GM19328 (cell line): ENCODE results near the gene PPP3CA.

Source experiments
- ATAC-seq: cut with Tn5 transposase; IDR thresholded peaks from one replicate; pipeline ENCODE4 v1.9.1; 2021; ENCODE audit warnings: mild to moderate bottlenecking, moderate library complexity; ENCODE audit not compliant: unreplicated experiment

The PPP3CA gene

GRCh38 chr4:101332424-101332823 lies 14.9 kb downstream of the PPP3CA start:
- ATAC-seq: no peak

DNA sequence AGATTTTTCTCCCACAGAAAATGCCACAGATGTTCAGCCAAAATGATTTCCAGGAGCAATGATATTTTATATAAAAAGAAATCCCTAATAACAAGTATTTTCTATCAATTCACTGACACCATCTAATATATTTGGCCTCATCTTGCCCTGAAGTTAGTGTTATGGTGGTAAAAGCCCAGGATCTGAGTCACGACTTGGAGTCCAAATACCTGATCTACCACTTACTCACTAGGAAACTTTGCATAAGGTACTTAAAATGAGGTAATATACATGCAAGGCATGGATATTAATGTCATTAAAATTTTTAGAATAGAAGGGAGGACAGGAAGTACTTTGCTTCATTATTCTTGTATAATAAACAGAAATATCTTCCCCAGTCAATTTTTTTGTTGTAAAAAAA lies 16.3 kb downstream of the PPP3CA start:
- ATAC-seq: no peak

- ATAC-seq: no peak
Measured at GRCh38 chr4:101329592-101329991, 17.7 kb downstream of the PPP3CA start.

DNA sequence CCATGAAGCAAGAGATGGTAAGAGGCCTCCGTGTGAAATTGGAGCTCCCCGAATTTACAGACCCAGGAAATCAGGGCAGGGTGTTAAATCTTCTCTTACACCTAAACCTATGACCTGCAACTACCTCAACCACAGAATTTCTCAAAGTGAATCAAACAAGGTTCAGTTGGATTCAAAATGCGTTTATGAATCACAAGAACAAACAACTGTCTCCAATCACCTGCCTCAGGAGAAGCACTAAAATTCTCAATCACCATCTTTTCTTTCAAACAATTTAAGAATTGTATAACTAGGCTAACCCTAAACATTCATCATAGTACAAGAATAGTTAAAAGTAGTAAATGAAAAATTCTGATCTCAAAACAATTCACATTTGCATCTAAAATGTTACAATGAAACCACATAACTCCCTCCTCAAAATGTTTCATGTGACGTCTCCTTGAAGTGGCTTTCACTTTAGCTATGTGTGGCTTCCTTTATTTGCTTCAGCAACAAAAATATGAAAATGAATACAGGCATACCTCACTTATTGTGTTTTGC lies 19.2 kb downstream of the PPP3CA start:
- ATAC-seq: peak; percentile 87

GRCh38 chr4:101326576-101326975 lies 20.8 kb downstream of the PPP3CA start:
- ATAC-seq: no peak

DNA sequence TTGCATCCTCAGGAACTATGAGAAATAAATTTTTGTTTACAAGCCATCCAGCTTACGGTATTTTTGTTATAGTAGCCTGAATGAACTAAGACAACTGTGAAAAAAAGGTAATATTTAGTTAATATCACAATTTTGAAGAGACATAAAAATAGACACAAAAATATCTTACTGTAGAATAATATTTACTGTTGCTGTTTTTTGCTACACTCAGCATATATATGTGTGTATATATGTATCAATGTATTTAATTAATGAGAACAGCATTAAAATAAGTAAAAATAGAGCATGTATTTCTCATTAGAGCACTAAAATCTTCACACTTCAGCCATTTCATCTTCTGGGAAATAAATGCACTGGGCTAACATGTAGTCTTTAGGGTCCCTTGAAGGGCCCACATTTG lies 24.6 kb downstream of the PPP3CA start:
- ATAC-seq: no peak

DNA sequence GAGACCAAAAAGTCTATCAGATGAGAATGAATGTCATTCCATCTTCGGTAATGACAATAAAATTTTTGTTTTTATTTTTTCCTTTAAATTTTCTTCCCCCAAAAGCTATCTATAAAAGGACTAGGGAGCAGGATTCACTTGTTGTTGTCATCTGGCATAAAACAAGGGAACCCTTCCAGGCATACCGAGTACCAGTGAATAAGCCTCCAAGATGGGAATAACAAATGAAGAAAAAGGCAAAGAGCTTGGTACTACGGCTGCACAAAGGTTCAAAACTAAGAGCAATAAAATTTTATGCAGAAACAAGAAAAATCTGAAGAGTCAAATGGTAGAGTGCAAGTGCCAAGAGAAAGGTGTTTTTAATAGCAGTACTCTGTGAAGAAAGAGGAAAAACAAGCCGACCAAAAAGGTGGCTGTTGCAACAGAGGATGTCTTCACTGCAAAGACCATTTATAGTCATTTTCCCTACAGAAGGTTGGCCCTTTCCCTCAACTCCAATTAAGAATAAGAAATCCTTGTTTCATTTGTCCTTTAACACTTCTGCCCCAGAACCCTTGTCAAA lies 25.8 kb downstream of the PPP3CA start:
- no peak for ATAC-seq

DNA sequence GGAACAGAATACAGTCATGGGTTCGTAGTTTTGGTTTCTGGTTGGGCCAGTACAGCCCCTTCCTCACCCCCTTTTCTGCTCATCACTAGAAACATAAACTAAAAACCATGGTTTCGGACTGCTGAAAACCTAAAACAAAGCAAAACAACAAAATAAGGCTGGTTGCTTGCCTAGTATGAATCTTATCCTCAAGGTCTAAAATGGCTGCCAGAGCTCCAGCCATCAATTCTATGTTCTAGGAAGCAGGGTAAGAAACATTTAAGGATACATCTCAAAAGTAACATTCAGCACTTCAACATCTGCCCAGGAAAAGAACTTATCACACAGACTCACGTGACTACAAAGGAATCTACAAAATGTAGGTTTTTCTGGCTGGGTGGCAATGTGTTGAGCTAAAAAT lies 31.5 kb downstream of the PPP3CA start:
- no peak for ATAC-seq

DNA sequence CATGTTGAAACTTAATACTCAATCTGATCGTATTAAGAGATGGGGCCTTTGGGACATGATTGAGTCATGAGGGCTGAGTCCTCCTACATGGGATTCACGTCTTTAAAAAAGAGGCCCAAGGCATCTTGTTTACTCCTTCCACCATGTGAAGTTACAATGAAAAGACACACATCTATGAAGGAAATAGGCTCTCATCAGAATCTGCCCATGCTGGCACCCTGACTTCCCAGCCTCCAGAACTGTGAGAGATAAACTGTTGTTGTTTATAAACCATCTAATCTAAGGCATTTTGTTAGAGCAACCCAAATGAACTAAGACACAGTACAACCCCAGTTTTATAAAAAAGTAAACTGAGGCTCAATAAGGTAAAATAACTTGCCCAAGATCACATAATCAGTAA lies 32.3 kb downstream of the PPP3CA start:
- ATAC-seq: no peak

- no peak for ATAC-seq
Measured at GRCh38 chr4:101309925-101310324, 37.4 kb downstream of the PPP3CA start.

- no peak for ATAC-seq
Measured at GRCh38 chr4:101307899-101308298, 39.4 kb downstream of the PPP3CA start.

- ATAC-seq: no peak
Measured at GRCh38 chr4:101306764-101307615, 40.3 kb downstream of the PPP3CA start.

DNA sequence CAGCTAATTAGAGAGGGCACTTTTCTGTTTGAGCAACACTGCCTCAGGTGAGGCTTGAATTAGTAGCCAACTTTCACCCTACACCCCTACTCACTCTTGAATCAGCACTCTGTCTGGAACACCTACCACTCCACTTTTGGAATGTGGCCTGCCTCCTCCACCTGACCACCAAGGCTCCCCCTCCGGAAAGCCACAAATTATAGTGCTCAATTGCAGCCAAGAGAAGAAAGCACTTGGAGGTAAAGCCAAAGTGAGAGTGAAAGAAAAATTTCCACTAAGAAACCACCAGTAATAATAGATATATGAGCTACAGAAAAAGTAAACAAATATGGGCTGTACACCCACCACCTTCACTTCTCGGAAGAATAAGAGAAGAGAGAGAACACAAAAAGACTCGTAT lies 41.1 kb downstream of the PPP3CA start:
- peak; percentile 72 for ATAC-seq

- ATAC-seq: no peak
Measured at GRCh38 chr4:101304916-101305315, 42.4 kb downstream of the PPP3CA start.

GRCh38 chr4:101299899-101300540 lies 47.3 kb downstream of the PPP3CA start:
- ATAC-seq: no peak

GRCh38 chr4:101299021-101299420 lies 48.3 kb downstream of the PPP3CA start:
- no peak for ATAC-seq

GRCh38 chr4:101295691-101296090 lies 51.6 kb downstream of the PPP3CA start:
- no peak for ATAC-seq

DNA sequence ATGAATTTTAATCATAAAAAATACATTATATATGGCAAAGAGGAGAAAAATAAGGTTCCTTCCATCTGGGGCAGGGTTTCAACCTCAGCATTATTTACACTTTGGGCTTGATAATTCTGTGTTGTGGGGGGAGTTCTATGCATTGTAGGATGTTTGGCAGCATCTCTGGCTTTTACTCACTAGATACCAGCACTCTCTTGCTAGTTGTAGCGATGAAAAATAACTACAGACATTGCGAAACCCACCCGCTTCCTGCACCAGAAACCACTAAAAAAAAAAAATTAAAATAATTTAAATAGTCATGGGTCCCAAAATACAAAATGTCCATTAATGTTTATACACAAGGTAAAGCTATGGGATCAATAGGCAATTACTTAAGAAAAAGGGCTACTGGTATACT lies 52.7 kb downstream of the PPP3CA start:
- ATAC-seq: no peak

DNA sequence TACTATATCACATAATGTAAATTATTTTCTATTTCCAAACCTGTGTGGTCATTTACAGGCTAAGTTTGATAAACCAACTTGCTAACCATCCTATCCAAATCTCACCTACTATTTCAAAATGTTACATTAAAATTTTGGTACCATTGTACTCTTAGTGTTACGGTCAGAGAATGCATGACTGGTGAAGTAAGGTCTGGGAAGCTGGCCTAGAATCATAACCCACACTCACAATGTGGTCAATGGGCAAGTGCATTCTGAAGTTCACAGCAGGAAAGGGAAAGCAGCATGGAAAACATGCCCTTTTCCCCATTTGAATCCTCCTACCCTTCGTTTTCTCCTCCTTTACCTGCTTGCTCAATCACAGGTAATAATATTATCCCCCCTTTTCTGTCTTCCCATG lies 54.4 kb downstream of the PPP3CA start:
- ATAC-seq: no peak

DNA sequence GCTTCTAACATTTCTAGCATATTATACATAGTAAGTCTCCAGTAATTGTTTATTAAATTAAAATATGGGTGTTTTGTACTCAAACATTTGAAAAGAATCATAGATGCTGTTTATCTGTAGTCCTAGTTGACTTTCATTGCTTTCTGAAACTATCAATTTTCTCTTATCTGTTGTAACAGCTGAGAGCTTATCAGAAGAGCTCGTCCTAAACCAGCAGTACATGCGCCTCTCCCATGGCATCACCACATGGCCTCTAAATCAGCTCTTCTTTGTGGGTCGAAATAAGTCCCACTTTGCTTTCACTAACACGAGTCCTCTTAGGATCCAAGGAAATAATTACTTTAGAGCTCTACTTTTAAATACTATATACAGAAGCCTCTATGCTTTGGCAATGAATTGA lies 55.1 kb downstream of the PPP3CA start:
- no peak for ATAC-seq

DNA sequence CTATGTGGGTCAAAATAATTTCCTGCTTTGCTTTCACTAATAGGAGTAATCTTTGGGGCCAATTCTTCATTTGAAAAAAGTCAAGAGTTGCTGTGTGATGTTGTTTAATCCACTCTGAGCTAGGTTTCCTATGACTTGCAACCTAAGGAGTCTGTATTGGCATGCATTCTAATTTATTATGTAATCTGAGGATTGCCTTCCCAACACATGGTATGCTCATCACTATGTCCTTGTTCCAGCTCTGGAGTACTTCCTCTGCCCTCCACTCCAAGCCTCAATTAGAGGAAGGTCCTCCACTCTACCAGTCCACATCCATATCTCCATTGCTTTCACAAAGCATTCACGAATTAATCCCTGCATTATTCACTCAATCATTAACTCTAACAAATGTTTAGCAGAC lies 56.1 kb downstream of the PPP3CA start:
- no peak for ATAC-seq

DNA sequence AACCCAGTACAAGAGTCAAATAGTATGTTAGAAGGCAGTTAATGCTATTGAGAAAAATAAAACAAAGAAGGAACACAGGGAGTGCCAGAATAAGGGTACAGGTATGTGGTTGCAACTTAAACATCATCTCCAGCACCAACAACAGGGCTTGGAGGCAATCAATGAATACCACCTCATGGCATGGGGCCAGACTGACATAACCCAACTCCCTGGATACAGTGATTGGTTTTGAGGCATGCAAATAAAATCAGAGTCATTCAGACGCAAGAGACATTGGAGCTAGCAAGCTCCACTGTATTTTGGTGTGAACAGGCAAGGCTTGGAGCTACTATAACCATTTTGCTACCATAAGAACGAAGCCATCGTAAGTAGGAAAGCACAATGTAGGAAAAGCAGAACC lies 56.7 kb downstream of the PPP3CA start:
- no peak for ATAC-seq
